RPMI8226 (cell line): ENCODE measurements around the gene B3GLCT.

Experiments
- DNase-seq: peaks from one replicate; pipeline ENCODE4 v3.0.0-alpha.2; 2015

The B3GLCT gene

GRCh38 chr13:31356991-31357390 is 157.2 kb downstream of the B3GLCT start:
- DNase-seq = no peak

- DNase-seq = no peak
Measured at GRCh38 chr13:31357581-31357980, 157.8 kb downstream of the B3GLCT start.

- DNase-seq = no peak
Measured at GRCh38 chr13:31361673-31362072, 161.9 kb downstream of the B3GLCT start.

GRCh38 chr13:31365630-31366029 is 165.9 kb downstream of the B3GLCT start:
- no peak for DNase-seq

GRCh38 chr13:31367410-31367809 is 167.6 kb downstream of the B3GLCT start:
- no peak for DNase-seq

- no peak for DNase-seq
Measured at GRCh38 chr13:31369213-31369612, 169.4 kb downstream of the B3GLCT start.

GRCh38 chr13:31372454-31372853 is 172.7 kb downstream of the B3GLCT start:
- DNase-seq = no peak

GRCh38 chr13:31374682-31375081 is 174.9 kb downstream of the B3GLCT start:
- no peak for DNase-seq

- no peak for DNase-seq
Measured at GRCh38 chr13:31377946-31378345, 178.2 kb downstream of the B3GLCT start.

- DNase-seq = no peak
Measured at GRCh38 chr13:31380715-31381114, 180.9 kb downstream of the B3GLCT start.
